Cardiac muscle cell (in vitro differentiated cells and primary cell): ENCODE results near the gene CTNND2. TPM values are rescaled to one million over a fixed set of nuclear protein-coding genes. Genes with fewer than 3 reads are reported as not detected.

Experiments
- DNase-seq, 2 donors: peaks; one replicate each; pipeline versions ENCODE4 v3.0.0 to v3.0.0-alpha.2; 2010 to 2017; ENCODE audit warnings: low read depth in 1 of 2, low spot score in 1 of 2
- H3K27ac ChIP-seq: fragments of 200-600 bp; sonication (generic); 2 replicates; pipeline ENCODE4 v1.5.1; 2016
- H3K27me3 ChIP-seq: fragments of 200-600 bp; sonication (generic); 2 replicates; pipeline ENCODE4 v1.6.0; 2016; ENCODE audit warnings: control low read depth
- H3K36me3 ChIP-seq: fragments of 200-600 bp; sonication (generic); 2 replicates; pipeline ENCODE4 v1.5.1; 2016; ENCODE audit warnings: control low read depth
- H3K4me1 ChIP-seq: fragments of 200-600 bp; sonication (generic); 2 replicates; pipeline ENCODE4 v1.8.1; 2017; ENCODE audit warnings: low read depth, mild to moderate bottlenecking, mixed run types
- H3K4me3 ChIP-seq: fragments of 200-600 bp; sonication (generic); 2 replicates; pipeline ENCODE4 v1.5.1; 2016; ENCODE audit warnings: mild to moderate bottlenecking
- H3K9me3 ChIP-seq: fragments of 200-600 bp; sonication (generic); 2 replicates; pipeline ENCODE4 v1.5.1; 2017; ENCODE audit warnings: low read depth, mild to moderate bottlenecking, control low read depth
- CTCF ChIP-seq: IDR thresholded peaks from 2 replicates; pipeline ENCODE4 v1.5.1; 2012; ENCODE audit warnings: low read depth, mild to moderate bottlenecking, low read length
- polyA plus RNA-seq: library from polyadenylated mRNA; unstranded; fragments of >200 nt; fragmentation: Nextera tagmentation; extraction: Ambion mirVana; gene quantifications from 2 replicates; pipeline ENCODE4 v1.2.1, GENCODE V29; 2016
- total RNA-seq: library from RNA; depleted of rRNA; stranded (reverse); fragments of >200 nt; gene quantifications from 2 replicates; pipeline ENCODE4 v1.2.3, GENCODE V29; 2016

CTNND2 gene
- total and polyA plus RNA-seq, 2 experiments from 2014 or later: 11.0 to 12.7 TPM

- Histone ChIP-seq H3K4me3 (no peak overlapping the region), H3K4me1 (no peaks in the 10 kb centered on the region), H3K36me3 (no peaks in the 10 kb centered on the region), H3K27ac (no peak overlapping the region), H3K27me3 (no peaks in the 10 kb centered on the region), H3K9me3 (no peaks in the 10 kb centered on the region)
- TF ChIP-seq CTCF: no peak
- DNase-seq: no peak
Measured at GRCh38 chr5:11822598-11822997, 81.6 kb downstream of the CTNND2 start.

- Histone ChIP-seq H3K4me1 (no peaks in the 10 kb centered on the region), H3K27ac (no peak overlapping the region), H3K9me3 (no peaks in the 10 kb centered on the region), H3K27me3 (no peaks in the 10 kb centered on the region), H3K36me3 (no peaks in the 10 kb centered on the region), H3K4me3 (no peak overlapping the region)
- TF ChIP-seq CTCF: no peak
- DNase-seq: no peak
Measured at GRCh38 chr5:11815916-11816315, 88.3 kb downstream of the CTNND2 start.

GRCh38 chr5:11815481-11815880, 88.8 kb downstream of the CTNND2 start:
- DNase-seq: no peak
- Histone ChIP-seq H3K27ac (no peak overlapping the region), H3K9me3 (no peaks in the 10 kb centered on the region), H3K36me3 (no peaks in the 10 kb centered on the region), H3K4me3 (no peak overlapping the region), H3K27me3 (no peaks in the 10 kb centered on the region), H3K4me1 (no peaks in the 10 kb centered on the region)
- TF ChIP-seq CTCF: no peak

- Histone ChIP-seq H3K36me3 (no peaks in the 10 kb centered on the region), H3K27ac (no peak overlapping the region), H3K4me3 (no peak overlapping the region), H3K9me3 (no peaks in the 10 kb centered on the region), H3K4me1 (no peaks in the 10 kb centered on the region), H3K27me3 (no peaks in the 10 kb centered on the region)
- no peak for TF ChIP-seq CTCF
- no peak for DNase-seq
Measured at GRCh38 chr5:11814373-11814772, 89.9 kb downstream of the CTNND2 start.

GRCh38 chr5:11809407-11809806, 94.8 kb downstream of the CTNND2 start:
- no peaks in the 10 kb centered on the region for H3K9me3 ChIP-seq

More at GRCh38 chr5:11809407-11809806, 94.8 kb downstream of the CTNND2 start:
- TF ChIP-seq CTCF: no peak
- H3K27ac ChIP-seq: no peak overlapping the region
- H3K36me3 ChIP-seq: no peaks in the 10 kb centered on the region
- H3K27me3 ChIP-seq: no peaks in the 10 kb centered on the region
- no peak for DNase-seq
- no peak overlapping the region for H3K4me3 ChIP-seq
- no peaks in the 10 kb centered on the region for H3K4me1 ChIP-seq
